ENCODE results near the gene ZNF708.
"Not testable (repeated sequence)": the region's sequence is repeated elsewhere in the genome, so short reads cannot be mapped to it uniquely, and the experiment has no call there.

The ZNF708 gene

DNA sequence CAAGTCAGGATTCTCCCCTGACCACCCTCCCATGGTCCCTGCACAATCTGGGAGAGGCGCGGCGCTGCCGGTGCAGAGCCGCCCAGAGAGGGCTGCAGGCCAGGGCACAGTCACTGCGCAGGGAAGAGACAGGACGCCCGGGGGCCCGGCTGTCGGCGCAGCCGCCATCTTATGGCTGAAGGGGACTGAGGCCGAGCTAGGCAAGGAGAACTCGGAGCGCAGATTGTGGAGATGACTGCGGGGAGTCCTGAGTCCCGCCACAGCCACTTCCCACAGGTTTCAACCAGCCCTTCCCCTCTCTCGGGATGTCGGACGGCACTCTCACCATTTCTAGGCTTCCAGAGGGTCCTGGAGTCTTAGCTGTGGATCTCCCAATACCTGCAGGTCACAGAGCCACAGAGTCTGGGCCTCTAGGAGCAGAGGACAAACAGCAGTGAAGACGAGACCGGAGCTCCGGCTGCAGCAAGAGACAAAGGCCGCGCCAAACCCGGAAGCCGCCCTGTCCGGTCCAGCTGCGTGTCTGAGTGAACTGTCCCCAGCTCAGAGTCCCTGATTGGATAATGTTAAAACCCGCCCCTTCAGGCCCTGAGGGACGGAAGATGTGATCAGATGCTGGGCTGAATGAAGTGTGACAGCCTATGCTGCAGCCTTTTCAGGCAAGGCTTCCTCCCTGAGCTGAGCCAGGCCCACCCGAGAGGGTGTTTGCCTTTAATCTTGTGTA, at the start of gene ZNF708:
ZNF708 (minus strand) TSS at position 526 of the 721 bp plus-strand sequence; CDS start at position 328, 198 bp downstream.
- peak; percentile 67 for DNase-seq

DNA sequence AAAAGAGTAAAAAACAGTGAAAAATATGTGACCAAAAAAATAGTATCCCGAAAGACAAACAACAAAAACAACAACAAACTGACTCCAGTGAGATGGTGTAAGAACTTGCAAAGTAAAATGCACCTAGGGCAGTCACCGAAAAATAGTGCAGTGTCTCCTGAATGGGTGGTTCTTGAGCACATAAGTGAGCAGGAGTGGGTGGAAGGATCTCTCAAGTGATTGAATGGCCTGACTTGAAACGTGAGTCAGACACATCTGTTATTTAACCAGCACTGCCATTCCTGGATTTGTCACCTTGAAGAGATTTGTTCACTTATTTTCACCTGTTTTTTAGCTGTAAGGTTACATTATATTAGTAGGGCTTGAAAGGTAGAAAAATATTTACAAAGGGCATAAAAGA, 33.1 kb upstream of the ZNF708 start:
- no peak for DNase-seq

GRCh38 chr19:21358768-21359451, 29.7 kb upstream of the ZNF708 start, which contains the start of gene ZNF738:
ZNF738 (plus strand) TSS chr19:21359000; CDS start chr19:21359141, 141 bp downstream.
- DNase-seq: peak; percentile 82

- no peak for DNase-seq
Observed at GRCh38 chr19:21352830-21353229, 23.6 kb upstream of the ZNF708 start.

DNA sequence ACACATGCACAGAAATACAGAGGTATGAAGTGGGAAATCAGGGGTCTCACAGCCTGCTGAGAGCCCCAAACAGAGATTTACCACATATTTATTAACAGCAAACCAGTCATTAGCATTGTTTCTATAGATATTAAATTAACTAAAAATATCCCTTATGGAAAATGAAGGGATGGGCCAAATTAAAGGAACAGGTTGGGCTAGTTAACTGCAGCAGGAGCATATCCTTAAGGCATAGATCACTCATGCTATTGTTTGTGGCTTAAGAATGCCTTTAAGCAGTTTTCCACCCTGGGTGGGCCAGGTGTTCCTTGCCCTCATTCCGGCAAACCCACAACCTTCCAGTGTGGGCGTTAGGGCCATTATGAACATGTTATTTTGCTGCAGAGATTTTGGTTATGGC, 15.6 kb upstream of the ZNF708 start:
- DNase-seq: not testable (repeated sequence)

DNA sequence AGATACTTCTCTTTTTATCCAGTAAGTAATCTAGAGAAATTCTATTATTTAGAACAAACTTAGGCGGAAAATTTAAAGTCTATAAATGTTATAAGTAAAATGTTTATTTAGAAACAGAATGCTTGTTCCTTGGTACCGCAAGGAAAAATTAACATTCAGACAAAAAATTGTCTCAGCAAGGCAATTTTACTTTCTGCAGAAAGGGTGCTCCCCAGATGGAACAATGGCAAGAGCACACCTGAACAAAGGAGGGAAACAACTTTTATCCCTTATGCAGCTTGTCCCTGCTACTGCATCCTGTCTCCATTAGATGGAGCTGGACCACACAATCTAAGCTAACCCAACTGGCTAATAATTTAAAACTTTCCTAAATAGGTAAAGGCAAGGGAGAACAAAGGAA, 6.5 kb upstream of the ZNF708 start:
- DNase-seq: no peak

GRCh38 chr19:21328406-21328805, 804 bp downstream of the ZNF708 start:
- DNase-seq: no peak

DNA sequence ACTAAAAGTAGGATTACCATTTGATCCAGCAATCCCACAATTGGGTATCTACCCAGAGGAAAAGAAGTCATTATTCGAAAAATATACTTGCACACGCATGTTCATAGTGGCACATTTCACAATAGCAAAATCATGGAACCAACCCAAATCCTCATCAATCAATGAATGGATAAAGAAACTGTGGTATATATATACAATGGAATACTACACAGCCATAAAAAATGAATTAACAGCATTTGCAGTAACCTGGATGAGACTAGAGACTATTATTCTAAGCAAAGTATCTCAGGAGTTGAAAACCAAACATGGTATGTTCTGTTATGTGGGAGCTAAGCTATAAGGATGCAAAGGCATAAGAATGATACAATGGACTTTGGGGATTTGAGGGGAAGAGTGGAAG, 3.0 kb downstream of the ZNF708 start:
- no peak for DNase-seq

DNA sequence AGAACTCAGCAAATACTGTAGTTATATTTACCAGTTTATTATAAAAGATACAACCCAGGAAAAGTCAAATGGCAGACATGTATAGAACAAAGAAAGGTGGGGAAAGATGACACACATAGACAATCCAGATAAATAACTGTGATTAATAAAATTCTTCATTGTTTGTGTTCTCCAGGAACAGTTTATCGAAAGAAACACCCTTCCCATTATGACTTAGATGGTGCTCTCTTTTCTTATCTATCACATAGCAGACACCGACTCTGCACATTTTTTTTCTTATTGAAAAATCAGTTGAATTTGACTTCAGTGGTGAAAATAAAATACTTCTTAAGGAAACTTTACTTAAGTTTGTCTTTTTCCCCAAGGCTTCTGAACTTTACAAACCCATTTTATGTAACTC, 6.2 kb downstream of the ZNF708 start:
- no peak for DNase-seq

DNA sequence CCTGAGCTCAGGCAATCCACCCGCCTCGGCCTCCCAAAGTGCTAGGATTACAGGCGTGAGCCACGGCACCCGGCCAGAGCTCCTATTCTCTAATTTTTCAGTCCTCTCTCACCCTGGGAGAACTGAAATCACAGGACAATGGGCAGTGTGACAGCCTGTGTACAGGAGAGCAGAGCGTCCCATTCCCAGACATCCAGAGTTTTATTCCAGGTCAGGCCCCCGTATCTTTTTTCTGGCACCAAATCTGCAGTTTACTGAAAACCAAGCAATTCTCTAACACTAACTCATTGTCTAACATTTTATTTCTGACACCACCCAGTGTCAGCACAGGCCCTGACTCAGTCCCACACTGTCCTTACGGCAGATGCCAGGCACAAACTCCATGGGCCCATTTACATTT, 6.7 kb downstream of the ZNF708 start:
- no peak for DNase-seq

DNA sequence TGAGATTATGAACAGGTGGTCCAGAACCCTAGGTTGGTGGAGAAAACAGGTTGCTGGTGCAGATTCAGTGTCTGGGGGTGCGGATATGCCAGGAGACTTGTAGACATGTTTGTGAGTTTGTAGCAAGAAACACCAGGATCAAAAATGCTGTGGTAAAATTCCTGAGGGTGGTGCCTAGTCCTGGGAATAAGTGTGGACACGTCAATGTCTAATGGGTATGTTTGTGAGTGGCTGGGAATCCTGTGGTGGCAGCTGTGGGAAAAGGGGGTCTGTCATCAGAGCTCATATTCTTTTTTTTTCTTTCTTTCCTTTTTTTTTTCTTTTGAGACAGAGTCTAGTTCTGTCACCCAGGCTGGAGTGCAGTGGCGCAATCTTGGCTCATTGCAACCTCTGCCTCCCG, 7.2 kb downstream of the ZNF708 start:
- DNase-seq: no peak

- no peak for DNase-seq
Observed at GRCh38 chr19:21321134-21321533, 8.1 kb downstream of the ZNF708 start.

DNA sequence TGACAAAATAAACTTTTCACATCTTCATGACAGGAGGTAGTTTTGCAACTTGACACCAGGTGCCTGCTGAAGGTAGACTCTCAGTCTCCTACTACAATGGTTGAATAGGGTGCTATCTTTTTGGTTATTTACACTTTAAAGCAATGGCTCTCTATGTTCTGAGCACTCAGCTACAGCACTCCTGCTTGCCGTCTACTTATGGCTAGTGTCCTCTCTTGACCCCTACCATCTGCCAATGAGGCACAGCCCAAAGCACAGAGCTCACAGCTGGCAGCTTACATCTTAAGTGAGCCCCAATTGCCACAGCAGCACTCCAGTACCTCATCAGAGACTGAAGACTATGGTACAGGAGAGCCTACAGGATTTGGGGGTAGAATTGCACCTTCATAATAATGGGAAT, 11.4 kb downstream of the ZNF708 start:
- no peak for DNase-seq

DNA sequence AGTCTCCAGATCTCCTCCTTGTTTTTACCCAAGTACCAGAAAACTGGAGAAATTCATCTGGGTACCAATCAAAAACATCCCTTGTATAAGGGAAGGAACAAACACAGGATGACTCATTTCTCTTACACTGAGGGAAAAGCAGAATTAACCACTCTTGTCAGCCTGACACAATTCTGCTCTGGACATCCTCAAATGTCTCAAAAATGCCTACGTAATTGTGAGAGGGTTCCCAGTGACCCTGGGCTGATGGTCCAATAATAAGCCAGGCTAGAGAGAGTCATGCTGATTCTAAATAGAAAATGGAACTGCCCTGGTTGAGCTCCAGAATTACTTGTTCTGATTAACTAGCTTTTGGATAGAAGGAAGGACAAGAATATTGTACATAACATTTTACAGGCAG, 14.5 kb downstream of the ZNF708 start:
- DNase-seq: no peak

DNA sequence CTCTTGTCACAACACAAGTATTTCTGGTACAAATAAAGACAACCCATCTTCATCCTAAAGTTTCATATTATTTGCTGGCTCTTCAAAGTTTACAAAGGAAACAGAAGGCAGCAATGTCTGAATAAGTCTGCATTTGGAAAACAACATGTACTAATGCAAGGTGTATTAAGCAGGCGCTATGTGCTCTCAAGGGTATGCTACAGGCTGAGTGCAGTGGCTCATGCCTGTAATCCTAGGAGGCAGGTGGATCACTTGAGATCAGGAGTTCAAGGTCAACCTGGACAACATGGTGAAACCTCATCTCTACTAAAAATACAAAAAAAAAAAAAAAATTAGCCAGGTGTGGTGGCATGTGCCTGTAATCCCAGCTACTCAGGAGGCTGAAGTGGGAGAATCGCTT, 16.4 kb downstream of the ZNF708 start:
- DNase-seq: not testable (repeated sequence)

GRCh38 chr19:21308773-21309172, 20.4 kb downstream of the ZNF708 start:
- DNase-seq: no peak

DNA sequence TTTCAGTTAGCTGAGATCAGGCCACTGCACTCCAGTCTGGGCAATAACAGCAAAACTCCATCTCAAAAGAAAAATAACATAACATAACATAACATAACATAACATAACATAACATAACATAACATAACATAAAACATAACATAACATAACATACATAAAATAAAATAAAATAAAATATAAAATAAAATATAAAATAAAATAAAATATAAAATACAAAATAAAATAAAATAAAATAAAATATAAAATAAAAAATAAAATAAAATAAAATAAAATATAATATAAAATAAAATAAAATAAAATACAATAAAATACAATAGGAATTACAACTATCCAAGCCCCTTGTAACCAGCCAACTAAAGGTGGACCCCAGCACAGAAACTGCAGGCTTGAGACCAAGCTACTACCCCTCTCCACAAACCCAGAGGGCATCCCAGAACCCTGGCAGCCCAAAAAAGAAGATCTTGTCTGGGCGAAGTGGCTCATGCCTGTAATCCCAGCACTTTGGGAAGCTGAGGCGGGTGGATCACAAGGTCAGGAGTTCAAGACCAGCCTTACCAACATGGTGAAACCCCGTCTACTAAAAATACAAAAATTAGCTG, 22.2 kb downstream of the ZNF708 start:
- not testable (repeated sequence) for DNase-seq

DNA sequence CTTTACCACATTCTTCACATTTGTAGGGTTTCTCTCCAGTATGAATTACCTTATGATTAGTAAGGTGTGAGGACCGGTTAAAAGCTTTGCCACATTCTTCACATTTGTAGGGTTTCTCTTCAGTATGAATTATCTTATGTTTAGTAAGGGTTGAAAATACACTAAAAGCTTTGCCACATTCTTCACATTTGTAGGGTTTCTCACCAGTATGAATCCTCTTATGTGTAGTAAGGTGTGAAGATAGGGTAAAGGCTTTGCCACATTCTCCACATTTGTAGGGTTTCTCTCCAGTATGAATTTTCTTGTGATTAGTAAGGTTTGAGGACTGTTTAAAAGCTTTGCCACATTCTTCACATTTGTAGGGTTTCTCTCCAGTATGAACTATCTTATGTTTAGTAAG, 35.4 kb downstream of the ZNF708 start:
- DNase-seq: not testable (repeated sequence)

DNA sequence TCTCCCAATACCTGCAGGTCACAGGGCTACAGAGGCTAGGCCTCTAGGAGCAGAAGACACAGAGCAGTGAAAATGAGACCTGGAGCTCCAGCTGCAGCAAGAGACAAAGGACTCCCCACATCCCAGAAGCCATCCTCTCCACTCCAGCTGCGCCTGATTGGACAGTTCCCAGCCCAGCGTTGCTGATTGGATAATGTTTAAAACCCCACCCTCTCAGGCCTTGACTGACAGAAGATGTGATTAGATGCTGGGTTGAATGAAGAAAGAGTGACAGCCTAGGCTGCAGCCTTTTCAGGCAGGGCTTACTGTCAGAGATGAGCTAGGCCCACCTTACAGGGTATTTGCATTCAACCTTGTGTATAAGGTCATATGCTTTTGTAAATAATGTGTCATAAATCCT, 59.4 kb downstream of the ZNF708 start:
- DNase-seq: no peak

- DNase-seq: no peak
Observed at GRCh38 chr19:21264891-21265290, 64.3 kb downstream of the ZNF708 start.

GRCh38 chr19:21264416-21264815, 64.8 kb downstream of the ZNF708 start:
- DNase-seq: no peak

DNA sequence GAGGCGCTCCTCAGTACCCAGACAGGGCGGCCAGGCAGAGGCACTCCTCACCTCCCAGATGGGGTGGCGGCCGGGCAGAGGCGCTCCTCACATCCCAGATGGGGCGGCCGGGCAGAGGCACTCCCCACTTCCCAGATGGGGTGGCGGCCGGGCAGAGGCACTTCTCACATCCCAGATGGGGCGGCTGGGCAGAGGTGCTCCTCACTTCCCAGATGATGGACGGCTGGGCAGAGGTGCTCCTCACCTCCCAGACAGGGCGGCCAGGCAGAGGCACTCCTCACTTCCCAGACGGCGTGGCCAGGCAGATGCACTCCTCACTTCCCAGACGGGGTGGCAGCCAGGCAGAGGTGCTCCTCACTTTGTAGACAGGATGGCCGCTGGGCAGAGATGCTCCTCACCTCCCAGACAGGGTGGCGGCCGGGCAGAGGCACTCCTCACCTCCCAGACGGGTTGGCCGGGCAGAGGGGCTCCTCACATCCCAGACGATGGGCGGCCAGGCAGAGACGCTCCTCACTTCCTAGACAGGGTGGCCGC, 68.3 kb downstream of the ZNF708 start:
- not testable (repeated sequence) for DNase-seq

- no peak for DNase-seq
Observed at GRCh38 chr19:21260164-21260847, 68.9 kb downstream of the ZNF708 start.

Measured in NCI-H2107 (cell line).